Measurements from ENCODE around the gene SACS. TPM values are rescaled to one million over a fixed set of nuclear protein-coding genes. Genes with fewer than 3 reads are reported as not detected.

The SACS gene
- total and polyA plus RNA-seq, 2 of the 4 experiments (the other 2 are of a cell fraction) = 14.7 to 121 TPM

- POLR2A ChIA-PET (ENCODE audit: unreplicated experiment) = no interaction called here
- Histone ChIP-seq H3K27me3 (ENCODE audit: control insufficient read depth, insufficient read depth, low read length) (no peaks in the 10 kb centered on the region), H4K20me1 (ENCODE audit: insufficient read depth, low read length) (no peaks in the 10 kb centered on the region), H3K4me3 (ENCODE audit: insufficient read depth, low read depth, low read length) (no peak overlapping the region), H3K4me2 (ENCODE audit: low read depth, low read length) (no peak overlapping the region), H3K4ac (ENCODE audit: low read depth, low read length) (no peak overlapping the region), H3K9me1 (ENCODE audit: insufficient read depth, low read length) (no peaks in the 10 kb centered on the region), H3K27ac (ENCODE audit: insufficient read depth, low read length) (no peak overlapping the region), H3K23ac (ENCODE audit: low read depth, low read length) (no peak overlapping the region), H2AFZ (replicated peaks; ENCODE audit: low read length, poor library complexity) (no peak overlapping the region), H2BK5ac (ENCODE audit: low read depth, low read length, poor library complexity, severe bottlenecking) (no peak overlapping the region), H4K5ac (ENCODE audit: low read depth, low read length) (no peak overlapping the region), H3K36me3 (ENCODE audit: control insufficient read depth, insufficient read depth, low read length) (no peaks in the 10 kb centered on the region), H4K91ac (ENCODE audit: insufficient read depth, low read depth, low read length) (0 out of 2 replicates have a peak overlapping the region, but pooled peaks have one; percentile 5), H2BK20ac (ENCODE audit: low read depth, low read length) (no peak overlapping the region), H3K4me1 (ENCODE audit: control insufficient read depth, insufficient read depth, low read length) (peaks cover 2% of the 10 kb centered on the region), H2AK9ac (replicated peaks; ENCODE audit: low read depth, low read length, poor library complexity) (no peak overlapping the region), H4K8ac (ENCODE audit: low read depth in 2 of 2, low read length in 2 of 2) (no peak overlapping the region), H3K9me3 (ENCODE audit: control insufficient read depth, insufficient read depth, low read length) (no peaks in the 10 kb centered on the region), H3K79me1 (ENCODE audit: low read depth in 1 of 2, low read length in 2 of 2) (0 out of 4 replicates have a peak, but pooled peaks cover 0 to 3% of the 10 kb centered on the region in 2 experiments), H3K56ac (ENCODE audit: extremely low read depth, insufficient read depth, low read length) (no peak overlapping the region), H3K14ac (replicated peaks; ENCODE audit: low read depth, low read length) (no peak overlapping the region), H2BK120ac (ENCODE audit: low read depth, low read length) (no peak overlapping the region), H3K18ac (ENCODE audit: low read depth, low read length) (no peak overlapping the region), H2AK5ac (ENCODE audit: low read depth, low read length) (no peak overlapping the region), H2BK15ac (ENCODE audit: low read depth, low read length) (no peak overlapping the region), H3K9ac (ENCODE audit: low read depth, low read length) (no peak overlapping the region)
- CTCF ChIA-PET = no interaction called here
- DNase-seq (no peak), ATAC-seq (ENCODE audit: low read depth) (no peak)
- TF ChIP-seq NFE2L2 (IDR thresholded peaks at IDR 0.05; ENCODE audit: low read depth, low read length) (no peak), ELK1 (IDR thresholded peaks at IDR 0.05; ENCODE audit: borderline replicate concordance, low read depth, low read length) (no peak), MAFK (IDR thresholded peaks at IDR 0.05; ENCODE audit: low read depth, low read length) (no peak), RFX5 (IDR thresholded peaks at IDR 0.05; ENCODE audit: low read depth, low read length) (no peak), CTCF (conservative IDR thresholded peaks at IDR 0.05; ENCODE audit: low read depth, low read length) (no peak), POLR2A (IDR thresholded peaks at IDR 0.05; ENCODE audit: low read depth, low read length) (no peak), BHLHE40 (IDR thresholded peaks at IDR 0.05; ENCODE audit: low read depth, low read length) (no peak), USF2 (IDR thresholded peaks at IDR 0.05; ENCODE audit: low read depth, low read length) (no peak), MXI1 (IDR thresholded peaks at IDR 0.05; ENCODE audit: borderline replicate concordance, low read depth, low read length) (no peak), CHD1 (IDR thresholded peaks at IDR 0.05; ENCODE audit: low read depth, low read length) (no peak), SMC3 (IDR thresholded peaks at IDR 0.05; ENCODE audit: low read depth, low read length) (no peak), RCOR1 (IDR thresholded peaks at IDR 0.05; ENCODE audit: insufficient replicate concordance, low read length) (no peak), FOS (IDR thresholded peaks at IDR 0.05; ENCODE audit: low read depth, low read length) (no peak), CEBPB (IDR thresholded peaks at IDR 0.05; ENCODE audit: low read depth, low read length) (no peak), RAD21 (IDR thresholded peaks at IDR 0.05; ENCODE audit: low read length) (no peak), MAZ (IDR thresholded peaks at IDR 0.05; ENCODE audit: borderline replicate concordance, low read depth, low read length) (no peak)
- BruUV-seq (replicated peaks) = no TSS peak
- no CpG with 5 or more reads among the region's 5 CpGs for WGBS, 2 experiments (ENCODE audit: extremely low coverage in 2 of 2, insufficient read length in 1 of 2)
- dilution Hi-C loops (cut with HindIII; ENCODE audit: low sequenced_read_pairs, unreplicated experiment) (no loop called here), in situ Hi-C loops (cut with MboI; ENCODE audit: low sequenced_read_pairs) (no loop called here), intact Hi-C loops (cut with micrococcal nuclease) (no loop called here)
Measured at GRCh38 chr13:23473221-23473620, 39.7 kb upstream of the SACS start.

Measured in IMR-90 (cell line).